ENCODE measurements around the gene PLCB1.

The PLCB1 gene

DNA sequence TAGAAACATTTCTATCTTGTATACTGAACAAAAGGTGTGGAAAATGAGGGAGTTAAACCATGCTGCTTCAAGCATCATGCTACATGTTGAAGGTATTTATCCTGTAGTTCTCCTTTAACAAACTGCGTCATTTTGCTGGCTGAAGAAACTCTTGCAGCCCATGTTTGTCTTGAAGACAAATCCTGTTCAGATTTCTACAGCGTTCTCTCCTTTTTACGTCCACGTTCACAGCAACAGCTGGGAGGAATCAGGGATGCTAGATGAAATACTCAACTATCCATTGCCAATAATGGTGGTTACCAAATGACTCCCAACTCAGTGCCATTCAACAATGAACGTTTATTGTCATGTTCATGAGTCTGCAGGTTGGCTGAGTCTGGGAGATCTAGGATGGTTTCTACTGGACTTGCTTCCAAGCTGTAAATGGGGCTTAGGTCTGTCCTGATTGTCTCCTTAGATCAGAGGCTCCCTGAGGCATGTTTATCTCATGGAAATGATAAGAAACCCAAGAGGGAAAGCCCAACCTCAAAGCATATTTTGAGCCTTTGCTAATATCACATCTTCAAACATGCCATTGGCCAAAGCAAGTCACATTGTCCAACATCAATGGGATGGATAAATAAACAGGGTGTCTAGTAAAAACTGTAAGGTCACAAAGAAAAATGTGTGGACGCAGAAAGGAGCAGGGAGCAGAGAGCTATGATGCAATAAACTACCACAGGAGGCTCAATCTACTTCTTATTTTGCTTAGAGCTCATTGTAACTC is 2.7 kb upstream of the PLCB1 start:
- DNase-seq (ENCODE audit: low read depth): no peak

DNA sequence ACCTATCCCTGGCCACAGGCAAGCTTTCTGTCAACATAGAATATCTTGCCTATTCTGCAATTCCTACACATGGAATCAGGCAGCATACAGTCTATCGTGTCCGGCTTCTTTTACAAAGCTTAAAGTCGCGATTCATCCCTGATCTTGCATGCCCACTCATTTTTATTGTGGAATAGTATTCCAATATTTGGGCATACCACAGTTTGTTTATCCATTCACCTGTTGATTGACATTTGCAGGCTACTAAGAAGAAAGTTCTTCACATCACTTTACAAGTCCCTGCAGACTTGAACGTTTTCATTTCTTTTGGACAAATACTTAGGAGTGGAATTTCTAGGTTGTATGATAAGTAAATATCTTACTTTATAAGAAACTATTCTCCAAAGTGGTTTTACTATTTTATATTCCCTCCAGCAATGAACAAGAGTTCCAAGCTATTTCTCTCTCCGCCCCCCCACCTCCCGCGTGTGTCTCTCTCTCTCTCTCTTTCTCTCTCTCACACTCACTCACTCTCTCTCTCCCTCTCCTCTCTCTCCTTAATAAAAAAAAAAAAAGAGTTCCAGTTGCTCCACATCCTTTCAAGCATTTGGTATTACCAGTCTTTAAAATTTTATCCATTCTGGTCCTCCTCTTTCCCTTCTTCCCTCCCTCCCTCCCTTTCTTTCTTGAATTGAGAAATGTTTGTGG is 1.1 kb upstream of the PLCB1 start:
- no peak for DNase-seq (ENCODE audit: low read depth)

DNA sequence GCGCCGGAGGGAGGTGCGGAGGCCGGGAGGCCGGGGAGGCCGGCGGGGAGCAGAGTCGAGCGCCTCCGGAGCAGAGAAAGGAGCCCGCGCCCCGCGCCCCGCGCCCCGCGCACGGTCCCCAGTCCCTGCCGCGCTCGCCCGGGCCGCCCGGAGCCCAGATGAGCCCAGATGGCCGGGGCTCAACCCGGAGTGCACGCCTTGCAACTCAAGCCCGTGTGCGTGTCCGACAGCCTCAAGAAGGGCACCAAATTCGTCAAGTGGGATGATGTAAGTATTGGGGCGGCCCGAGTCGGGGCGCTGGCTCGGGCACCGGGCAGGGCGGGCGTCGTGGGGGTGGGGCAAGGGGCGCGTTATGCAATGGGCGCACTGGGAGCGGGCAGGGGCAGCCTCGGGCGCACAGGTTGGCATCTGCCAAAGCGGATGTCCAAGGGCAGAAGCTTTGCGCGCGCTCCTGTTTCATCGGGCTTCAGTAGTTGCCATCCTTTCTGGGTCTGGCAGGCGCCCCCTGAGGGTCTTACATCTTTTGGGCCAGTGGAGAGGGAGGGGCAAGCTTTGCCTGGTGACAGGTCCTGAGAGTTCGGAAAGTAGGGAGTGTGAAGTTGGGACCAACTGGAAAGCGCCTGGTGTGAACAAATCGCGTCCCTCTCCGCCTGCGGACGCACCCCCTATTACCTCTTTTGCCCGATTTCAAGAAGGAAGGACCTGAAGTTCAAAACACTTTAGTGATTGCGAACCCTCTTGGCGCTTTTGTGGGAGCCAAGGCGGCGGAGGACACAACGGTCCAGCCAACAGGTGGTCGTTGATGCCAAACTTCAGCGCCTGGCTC is 631 bp downstream of the PLCB1 start:
- no peak for DNase-seq (ENCODE audit: low read depth)

DNA sequence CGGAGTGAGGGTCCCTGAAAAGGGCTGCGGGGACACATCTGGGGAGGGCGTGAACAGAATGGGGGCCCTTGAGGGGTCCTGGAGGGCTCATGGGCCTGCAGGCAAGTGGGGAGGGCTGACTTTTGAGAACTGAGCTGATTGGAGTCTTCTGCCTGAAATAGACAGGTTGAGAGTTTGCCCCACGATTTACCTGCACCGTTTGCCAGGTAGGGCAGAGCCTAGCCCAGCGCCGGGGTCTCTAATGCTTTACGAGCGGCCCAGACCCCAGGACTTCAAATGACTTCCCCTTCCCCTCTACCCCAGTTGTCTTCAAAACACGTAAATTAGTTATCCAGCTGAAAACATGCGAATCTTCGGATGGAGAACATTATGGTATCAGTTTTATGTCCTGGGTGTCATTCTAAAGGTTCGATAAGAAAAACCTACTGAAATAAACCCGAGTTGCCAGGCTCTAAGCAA is 1.3 kb downstream of the PLCB1 start:
- no peak for DNase-seq (ENCODE audit: low read depth)

DNA sequence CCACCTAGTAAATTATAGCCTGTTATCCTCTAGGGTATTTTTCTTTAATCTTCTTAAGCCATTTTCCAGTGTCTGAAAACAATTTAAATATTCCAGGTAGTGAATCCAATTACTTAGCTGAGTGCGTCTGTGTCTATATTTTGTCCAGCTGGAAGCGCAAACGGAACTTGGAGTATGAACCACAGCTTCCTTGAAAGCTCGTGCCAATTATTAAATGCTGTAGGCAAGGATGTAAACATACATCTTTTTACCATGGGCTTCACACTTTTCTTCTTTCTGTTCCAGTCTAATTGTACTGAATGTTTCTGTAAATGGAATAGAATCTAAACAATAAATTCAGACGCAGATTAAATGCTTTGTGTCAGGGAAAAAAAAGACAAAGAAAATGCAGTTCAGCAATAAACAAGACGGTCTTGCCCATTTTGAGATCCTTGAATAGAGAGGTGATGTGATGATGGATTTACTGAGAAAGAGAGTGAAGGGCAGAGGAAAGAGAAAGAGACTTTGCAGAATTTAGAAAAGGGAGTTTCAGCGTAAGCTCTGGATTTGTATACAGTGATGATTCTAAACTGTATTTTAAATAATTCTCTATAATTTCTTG is 1.9 kb downstream of the PLCB1 start:
- no peak for DNase-seq (ENCODE audit: low read depth)

DNA sequence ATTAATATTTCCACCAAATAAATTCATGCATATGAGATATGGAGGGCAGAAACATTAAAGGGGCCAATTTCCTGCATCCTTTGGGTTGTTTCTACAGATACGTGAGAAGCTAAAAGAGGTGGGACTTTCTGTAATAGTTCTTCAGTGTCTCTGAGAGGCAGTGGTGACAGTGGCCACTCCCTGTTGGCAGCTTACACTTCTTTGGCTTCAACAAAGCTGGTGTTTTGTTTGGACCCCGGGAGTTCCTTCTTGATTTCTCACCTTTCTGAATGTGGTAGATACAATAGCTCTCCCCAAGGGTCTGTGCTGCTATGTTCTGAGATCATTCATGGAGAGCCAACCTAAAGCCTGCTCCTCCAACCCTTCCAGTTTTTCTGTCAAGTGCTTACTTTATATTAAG is 7.8 kb downstream of the PLCB1 start:
- DNase-seq (ENCODE audit: low read depth): no peak

DNA sequence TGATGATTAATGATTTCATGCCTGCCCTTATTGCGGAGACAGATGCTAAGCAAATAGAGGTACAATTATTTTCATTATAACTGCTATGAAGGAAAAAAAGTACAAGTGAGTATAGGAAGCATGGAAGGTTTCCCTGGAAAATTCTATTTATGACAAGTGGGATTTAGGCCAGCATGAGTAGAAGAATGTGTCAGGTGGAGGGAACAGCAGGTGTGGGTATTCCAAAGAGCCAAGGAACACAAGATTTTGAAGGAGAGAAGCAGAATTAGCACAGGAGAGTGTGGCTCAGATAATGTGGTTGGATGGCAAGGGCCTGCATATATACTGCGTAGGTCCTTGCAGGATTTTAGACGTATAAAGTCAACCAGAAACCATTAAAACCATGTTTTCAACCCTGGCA is 11.4 kb downstream of the PLCB1 start:
- no peak for DNase-seq (ENCODE audit: low read depth)

DNA sequence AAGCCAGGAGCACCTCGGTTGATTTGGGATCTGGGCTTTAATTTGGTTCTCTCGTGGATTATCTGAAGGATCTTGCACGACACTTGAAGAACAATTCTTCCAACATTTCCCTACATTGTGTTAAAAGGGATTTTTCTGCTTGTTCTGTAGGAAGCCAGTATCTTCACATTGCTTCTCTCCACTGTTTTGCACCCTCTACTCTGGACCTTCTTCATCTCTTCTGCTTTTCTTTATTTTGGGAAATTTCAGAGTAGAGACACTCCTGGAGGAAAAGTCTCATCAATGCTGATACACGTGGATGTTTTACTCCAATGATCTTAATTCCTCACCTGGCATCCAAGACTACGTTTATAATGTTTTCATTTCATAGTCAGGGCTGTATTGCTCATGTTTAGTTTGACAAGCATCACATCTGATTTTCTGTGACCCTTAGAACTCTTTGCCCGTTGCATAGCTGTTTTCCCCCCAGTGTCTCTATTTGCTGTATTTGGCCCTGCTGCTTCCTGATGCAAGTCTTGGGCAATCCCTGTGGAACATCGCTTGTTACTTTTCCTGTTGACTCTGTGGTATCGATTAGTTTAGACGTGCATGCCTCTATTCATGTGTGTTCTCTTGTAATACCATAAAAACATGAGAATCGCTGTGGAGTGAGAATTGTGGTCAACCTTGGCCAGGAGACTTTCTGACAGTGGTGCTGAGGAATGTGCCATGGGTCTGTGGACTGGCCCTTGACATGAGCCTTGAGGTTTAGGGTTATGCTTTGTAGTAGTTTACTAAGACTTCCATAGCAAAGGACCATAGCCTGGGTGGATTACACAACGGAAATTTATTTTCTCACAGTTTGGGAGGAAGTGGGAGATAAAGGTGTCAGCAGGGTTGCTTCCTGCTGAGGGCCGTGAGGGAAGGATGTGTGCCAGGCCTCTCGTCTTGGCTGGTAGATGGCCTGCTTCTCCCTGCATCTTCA is 12.5 kb downstream of the PLCB1 start:
- DNase-seq (ENCODE audit: low read depth): no peak

DNA sequence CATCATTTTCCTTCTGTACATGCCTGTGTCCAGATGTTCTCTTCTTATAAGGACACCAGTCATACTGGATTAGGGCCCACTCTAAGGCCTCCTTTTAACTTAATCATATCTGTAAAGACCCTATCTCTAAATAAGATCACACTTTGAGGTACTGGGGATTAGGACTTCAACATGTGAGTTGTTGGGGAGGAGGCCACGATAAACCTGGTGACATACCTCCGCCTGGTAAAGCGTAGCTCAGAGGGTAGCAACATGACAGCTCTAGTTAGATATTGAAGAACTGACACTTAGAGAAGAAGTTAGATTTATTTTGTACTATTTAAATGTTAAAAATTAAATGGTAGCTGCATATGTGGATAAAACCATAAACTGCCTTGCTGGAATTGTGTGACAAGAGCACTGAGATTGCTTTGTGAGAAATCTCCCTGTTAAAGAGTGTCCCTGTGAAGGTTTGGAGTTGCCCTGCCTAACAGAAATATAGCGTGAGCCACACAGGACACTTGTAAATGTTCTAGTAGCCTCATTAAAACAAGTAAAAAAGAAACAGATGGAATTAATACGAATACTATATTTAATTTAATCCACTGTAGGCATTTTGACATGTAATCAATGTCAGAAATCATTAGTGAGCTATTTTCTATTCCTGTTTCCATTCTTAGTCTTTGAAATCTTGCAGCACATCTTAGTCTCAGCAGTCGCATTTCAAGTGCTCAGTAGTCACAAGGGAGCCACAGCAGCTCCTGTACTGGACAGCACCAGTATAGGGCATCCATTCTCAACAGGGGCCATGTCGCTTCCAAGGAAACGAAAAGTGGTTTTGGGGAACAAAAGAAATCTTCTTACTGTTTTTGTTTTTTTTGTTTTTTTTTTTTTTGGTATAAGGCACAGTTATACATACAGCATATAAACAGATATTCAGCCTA is 13.4 kb downstream of the PLCB1 start:
- DNase-seq (ENCODE audit: low read depth): no peak

DNA sequence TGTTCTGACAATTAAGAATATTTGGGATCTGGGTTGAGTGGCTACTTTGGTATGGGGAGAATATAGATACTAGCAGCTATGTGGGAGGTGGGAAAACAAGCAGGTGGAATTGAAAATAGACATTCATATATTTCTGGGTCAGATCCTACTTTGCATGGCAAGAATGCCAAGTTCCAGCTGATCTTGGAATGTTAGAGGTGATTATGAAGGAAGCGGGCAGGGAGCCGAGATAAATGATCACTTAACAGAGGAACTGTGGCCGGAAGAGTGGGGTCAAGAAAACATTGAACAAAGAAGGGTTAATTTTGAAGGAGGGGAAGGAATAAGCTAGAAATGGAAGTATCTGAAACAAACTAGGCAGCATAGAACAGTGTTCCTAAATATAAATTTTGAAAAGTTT is 15.4 kb downstream of the PLCB1 start:
- DNase-seq (ENCODE audit: low read depth): no peak

DNA sequence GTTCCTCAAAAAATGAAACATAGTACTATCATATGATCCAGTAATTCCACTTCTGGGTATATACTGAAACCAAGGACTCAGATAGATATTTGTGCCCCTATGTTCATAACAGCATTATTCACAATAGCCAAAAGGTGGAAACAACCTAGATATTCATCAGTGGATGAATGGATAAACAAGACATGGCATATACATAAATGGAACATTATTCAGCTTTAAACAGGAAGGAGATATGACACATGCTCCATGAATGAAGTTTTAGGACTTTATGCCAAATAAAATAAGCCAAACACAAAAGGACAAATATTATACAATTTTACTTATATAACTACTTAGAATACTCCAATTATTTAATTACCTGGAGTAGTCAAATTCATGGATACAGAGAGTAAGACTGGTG is 16.4 kb downstream of the PLCB1 start:
- no peak for DNase-seq (ENCODE audit: low read depth)

DNA sequence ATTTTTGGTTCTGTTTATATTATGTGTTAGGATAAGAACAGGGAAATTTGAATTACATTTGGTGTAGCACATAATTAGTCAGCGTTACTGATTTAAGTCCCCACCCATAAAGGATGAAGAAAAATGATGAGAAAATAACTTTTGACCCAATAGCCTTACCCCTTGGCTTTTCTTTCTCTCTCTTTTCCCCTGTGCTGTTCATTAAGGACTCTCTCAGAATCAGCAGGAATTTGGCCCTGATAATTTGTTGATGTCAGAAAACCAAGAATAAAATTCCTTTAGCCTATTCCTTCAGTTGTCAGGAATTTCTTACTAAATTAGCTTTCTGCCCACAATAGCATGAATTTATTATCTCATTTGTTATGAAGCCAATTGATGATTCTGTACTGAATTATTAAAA is 18.5 kb downstream of the PLCB1 start:
- DNase-seq (ENCODE audit: low read depth): no peak

DNA sequence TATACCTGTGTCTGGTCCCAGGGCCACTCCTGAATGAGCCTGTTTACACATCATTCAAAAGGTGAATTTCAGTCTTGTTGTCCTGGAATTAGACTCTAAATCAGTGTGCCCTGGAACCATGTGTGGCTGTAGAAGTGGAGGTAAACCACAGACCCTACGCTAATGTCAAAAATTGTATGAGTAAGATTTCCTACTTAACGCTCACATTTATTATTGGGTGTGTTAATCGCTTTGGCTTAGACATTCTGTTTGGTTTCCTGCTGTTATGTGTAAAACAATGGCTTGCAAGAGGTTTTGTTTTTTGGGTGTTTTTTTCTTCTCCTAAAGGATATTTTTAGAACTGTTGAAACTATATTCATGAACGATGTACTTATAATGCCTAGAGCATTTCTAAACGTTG is 19.3 kb downstream of the PLCB1 start:
- no peak for DNase-seq (ENCODE audit: low read depth)

DNA sequence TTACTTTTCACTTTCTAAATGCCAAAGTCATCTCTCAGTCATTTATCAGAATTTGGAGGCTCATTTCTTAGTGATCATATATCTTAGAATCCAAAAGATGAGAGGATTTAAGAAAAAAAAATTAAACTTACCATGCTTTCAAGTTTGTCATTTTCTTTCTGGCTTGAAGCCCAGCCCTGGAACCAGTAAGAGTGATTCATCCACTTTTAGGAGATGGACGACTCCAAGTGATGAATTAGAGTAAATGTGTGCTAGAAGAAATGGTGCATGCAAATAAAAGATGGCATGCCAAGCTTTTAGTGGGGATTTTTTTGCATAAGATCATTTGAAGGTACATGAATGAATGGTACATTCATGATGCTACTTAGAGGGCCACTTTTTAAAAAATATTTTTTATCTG is 20.1 kb downstream of the PLCB1 start:
- no peak for DNase-seq (ENCODE audit: low read depth)

DNA sequence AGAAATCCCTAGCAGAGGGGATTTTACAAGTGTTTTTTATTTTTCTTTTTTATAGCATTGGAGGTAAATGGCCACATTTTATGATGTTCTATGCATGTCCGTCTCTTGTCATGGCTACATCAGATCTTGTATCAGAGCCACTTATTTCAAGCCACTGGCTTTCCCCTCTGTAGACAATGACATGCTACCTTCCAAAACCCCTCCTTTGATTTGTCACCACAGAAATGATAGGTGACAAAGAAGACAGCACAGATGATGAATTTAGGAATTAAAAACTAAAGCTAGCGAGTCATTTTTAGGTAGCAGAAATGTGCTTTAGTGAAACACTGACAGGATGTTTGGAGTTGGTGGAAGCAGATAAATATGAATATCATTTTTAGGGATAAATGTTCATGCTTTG is 20.8 kb downstream of the PLCB1 start:
- no peak for DNase-seq (ENCODE audit: low read depth)

DNA sequence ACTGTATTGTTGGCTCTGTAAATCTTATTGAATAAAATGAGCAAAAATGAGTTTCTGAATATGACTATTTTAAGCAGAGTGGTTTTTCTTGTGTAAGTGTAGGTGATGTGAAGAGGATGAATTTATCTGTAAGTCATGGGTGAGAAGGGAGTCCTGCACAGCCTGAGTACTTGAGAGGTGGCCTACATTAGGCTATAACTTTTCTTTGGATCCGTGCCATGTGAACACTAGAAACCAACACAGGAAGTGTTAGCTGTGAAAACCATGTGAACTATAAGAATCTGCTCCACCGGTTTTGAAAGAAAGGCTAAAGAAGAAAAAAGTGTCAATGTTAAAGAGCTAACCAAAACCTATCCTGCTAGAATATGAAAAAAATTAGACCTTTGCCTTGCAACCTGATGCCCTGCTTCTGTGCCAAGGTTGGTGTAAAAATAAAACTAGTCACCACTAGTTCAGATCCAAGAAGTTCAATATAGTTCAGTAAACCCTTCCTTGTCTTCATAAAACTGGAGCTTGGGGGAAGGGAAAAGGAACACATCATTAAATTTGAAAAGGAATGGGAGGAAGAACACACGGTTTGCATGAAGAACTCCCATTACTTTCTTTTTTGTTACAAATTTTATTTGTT is 21.3 kb downstream of the PLCB1 start:
- DNase-seq (ENCODE audit: low read depth): no peak

DNA sequence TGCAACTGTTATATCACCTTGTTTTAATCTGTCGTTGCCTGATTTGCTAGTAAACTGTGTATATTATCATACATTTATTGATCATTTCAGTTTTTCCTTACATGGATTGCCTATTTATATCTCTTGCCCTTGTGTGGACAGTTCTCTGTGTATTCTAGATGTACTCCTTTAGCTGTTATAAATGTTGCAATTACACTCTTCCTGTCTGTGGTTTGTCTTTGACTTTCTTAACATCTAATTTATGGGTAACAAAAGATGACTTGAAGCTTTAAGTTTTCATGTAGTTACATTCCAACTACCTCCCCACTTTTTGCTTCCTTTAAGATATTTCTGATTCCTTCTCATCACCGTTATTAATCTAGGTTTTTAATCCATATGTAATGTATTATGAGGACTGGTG is 22.6 kb downstream of the PLCB1 start:
- no peak for DNase-seq (ENCODE audit: low read depth)

DNA sequence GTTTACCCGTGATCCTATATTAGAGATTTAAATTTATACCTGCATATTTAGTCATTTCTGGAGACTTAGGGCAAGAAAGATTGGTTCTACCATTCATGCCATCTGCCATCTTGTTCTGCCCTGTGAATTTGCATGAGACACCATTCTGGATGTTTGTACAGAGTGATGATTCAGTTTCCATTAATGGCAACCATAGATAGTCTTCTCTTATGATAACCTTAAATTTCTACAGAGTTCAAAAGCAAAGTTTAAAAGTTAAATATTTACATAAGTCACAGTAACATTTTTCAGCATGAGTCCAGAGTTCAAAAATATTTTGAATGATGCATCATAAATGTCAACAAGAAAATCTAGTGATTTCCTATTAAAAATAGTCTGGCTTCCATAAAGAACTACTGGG is 23.2 kb downstream of the PLCB1 start:
- no peak for DNase-seq (ENCODE audit: low read depth)

DNA sequence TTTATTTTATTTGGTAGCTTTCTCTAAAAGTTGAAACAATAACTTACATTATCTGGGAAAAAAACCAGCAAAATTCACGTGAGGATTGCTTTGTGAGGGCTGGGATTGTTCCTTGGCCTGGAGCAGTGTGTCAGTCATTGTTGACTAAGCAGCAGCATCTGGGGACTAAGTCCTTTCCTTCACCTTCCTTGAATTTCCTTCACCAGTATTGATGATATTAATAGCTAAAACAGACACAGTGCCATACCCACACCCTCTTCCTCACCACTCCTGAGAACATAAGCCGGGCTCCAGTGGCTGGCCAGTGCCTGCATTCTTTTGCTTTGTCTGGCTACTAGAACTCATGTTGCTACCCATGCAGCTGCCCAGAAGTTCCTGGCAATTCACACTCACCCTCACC is 23.7 kb downstream of the PLCB1 start:
- no peak for DNase-seq (ENCODE audit: low read depth)

Data from activated T-helper 1 cell treated with Interleukin-2 at 50 U/mL for 16 hours (primary cell).